ENCODE measurements around the gene MC2R.
A peak's percentile ranks its signal among the peaks of the same experiment; 100 is the strongest.
"Not testable (repeated sequence)": the region's sequence is repeated elsewhere in the genome, so short reads cannot be mapped to it uniquely, and the experiment has no call there.

The MC2R gene

GRCh38 chr18:13893418-13893760 lies 21.9 kb downstream of the MC2R start:
- peak; percentile 8 for DNase-seq (ENCODE audit: low spot score)

GRCh38 chr18:13892098-13892497 lies 23.2 kb downstream of the MC2R start:
- DNase-seq (ENCODE audit: low spot score) = no peak

- DNase-seq (ENCODE audit: low spot score) = no peak
Observed at GRCh38 chr18:13890761-13891361, 24.5 kb downstream of the MC2R start.

GRCh38 chr18:13889671-13890070 lies 25.7 kb downstream of the MC2R start:
- no peak for DNase-seq (ENCODE audit: low spot score)

GRCh38 chr18:13888191-13888716 lies 27.1 kb downstream of the MC2R start:
- no peak for DNase-seq (ENCODE audit: low spot score)

- DNase-seq (ENCODE audit: low spot score) = no peak
Observed at GRCh38 chr18:13885009-13885408, 30.3 kb downstream of the MC2R start.

GRCh38 chr18:13879937-13880336 lies 35.4 kb downstream of the MC2R start:
- DNase-seq (ENCODE audit: low spot score) = no peak

- no peak for DNase-seq (ENCODE audit: low spot score)
Observed at GRCh38 chr18:13879492-13879891, 35.8 kb downstream of the MC2R start.

GRCh38 chr18:13878857-13879256 lies 36.5 kb downstream of the MC2R start:
- no peak for DNase-seq (ENCODE audit: low spot score)

GRCh38 chr18:13877157-13877556 lies 38.2 kb downstream of the MC2R start:
- DNase-seq (ENCODE audit: low spot score) = no peak

GRCh38 chr18:13874558-13874957 lies 40.8 kb downstream of the MC2R start:
- DNase-seq (ENCODE audit: low spot score) = no peak

- no peak for DNase-seq (ENCODE audit: low spot score)
Observed at GRCh38 chr18:13872932-13873331, 42.4 kb downstream of the MC2R start.

GRCh38 chr18:13872373-13872772 lies 43.0 kb downstream of the MC2R start:
- DNase-seq (ENCODE audit: low spot score) = no peak

- no peak for DNase-seq (ENCODE audit: low spot score)
Observed at GRCh38 chr18:13871701-13872100, 43.6 kb downstream of the MC2R start.

GRCh38 chr18:13868501-13869271 lies 46.6 kb downstream of the MC2R start:
- DNase-seq (ENCODE audit: low spot score) = no peak

GRCh38 chr18:13862898-13863297 lies 52.4 kb downstream of the MC2R start:
- DNase-seq (ENCODE audit: low spot score) = not testable (repeated sequence)

- no peak for DNase-seq (ENCODE audit: low spot score)
Observed at GRCh38 chr18:13849791-13850190, 65.5 kb downstream of the MC2R start.

GRCh38 chr18:13836559-13836958 lies 78.8 kb downstream of the MC2R start:
- DNase-seq (ENCODE audit: low spot score) = no peak

- no peak for DNase-seq (ENCODE audit: low spot score)
Observed at GRCh38 chr18:13835202-13835601, 80.1 kb downstream of the MC2R start.

GRCh38 chr18:13834496-13835015 lies 80.8 kb downstream of the MC2R start:
- DNase-seq (ENCODE audit: low spot score) = no peak

Measured in pons (tissue), 1 donor.